Mammary epithelial cell (primary cell): ENCODE results near the gene SYT9.

Experiments used
- CTCF ChIP-seq, 2 donors: IDR thresholded peaks in 1 of 2; conservative IDR thresholded peaks in 1 of 2; 2 replicates each; pipeline ENCODE4 v1.5.1; 2011 to 2012; ENCODE audit warnings: inconsistent platforms in 2 of 2, low read length in 2 of 2, mild to moderate bottlenecking in 2 of 2, control low read depth in 1 of 2, low read depth in 1 of 2; ENCODE audit not compliant: insufficient read depth in 1 of 2; ENCODE audit errors: extremely low read depth in 1 of 2
- EZH2 ChIP-seq: IDR thresholded peaks from 2 replicates; pipeline ENCODE4 v1.6.1; 2012; ENCODE audit warnings: low read length, inconsistent platforms, borderline replicate concordance

- TF ChIP-seq EZH2, result no peak
- TF ChIP-seq CTCF (conservative IDR thresholded peaks at IDR 0.05 in 1 of 2, IDR thresholded peaks at IDR 0.05 in 1 of 2; ENCODE audit: extremely low read depth in 1 of 2, insufficient read depth in 1 of 2, low read depth in 1 of 2, low read length in 2 of 2), result no peak
Observed at GRCh38 chr11:7490535-7490934, 238.8 kb downstream of the SYT9 start.
